M059J (cell line): ENCODE data around the gene APBB1IP. TPM values are rescaled to one million over a fixed set of nuclear protein-coding genes. Genes with fewer than 3 reads are reported as not detected.
"Not testable (repeated sequence)": the region's sequence is repeated elsewhere in the genome, so short reads cannot be mapped to it uniquely, and the experiment has no call there.

ENCODE experiments used
- DNase-seq: peaks from one replicate; pipeline ENCODE4 v3.0.0-alpha.2; 2012; ENCODE audit warnings: low read depth
- total RNA-seq: library from RNA; depleted of rRNA; stranded (reverse); fragments of >200 nt; shearing (Covaris generic); gene quantifications from 2 replicates; pipeline ENCODE4 v1.2.3, GENCODE V29; 2014

The APBB1IP gene
- total RNA-seq, 1 experiment from 2014 or later = 0.37 TPM

DNA sequence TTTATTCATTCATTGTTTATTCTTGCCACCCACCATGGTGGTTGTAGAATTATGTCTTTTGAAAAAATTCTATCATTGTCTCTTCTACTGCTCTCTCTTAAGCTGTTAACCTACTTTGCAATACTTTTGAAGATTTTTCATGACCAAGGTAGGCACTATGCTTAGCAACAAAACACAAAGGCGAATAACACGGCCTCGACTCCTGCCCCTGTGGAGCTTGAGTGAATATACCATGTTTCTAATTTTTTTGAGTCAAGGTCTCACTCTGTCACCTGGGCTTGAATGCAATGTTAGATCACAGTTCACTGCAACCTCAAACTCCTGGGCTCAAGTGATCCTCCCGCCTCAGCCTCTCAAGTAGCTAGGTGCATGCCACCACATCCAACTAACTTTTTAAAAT is 39.4 kb downstream of the APBB1IP start:
- DNase-seq = no peak

DNA sequence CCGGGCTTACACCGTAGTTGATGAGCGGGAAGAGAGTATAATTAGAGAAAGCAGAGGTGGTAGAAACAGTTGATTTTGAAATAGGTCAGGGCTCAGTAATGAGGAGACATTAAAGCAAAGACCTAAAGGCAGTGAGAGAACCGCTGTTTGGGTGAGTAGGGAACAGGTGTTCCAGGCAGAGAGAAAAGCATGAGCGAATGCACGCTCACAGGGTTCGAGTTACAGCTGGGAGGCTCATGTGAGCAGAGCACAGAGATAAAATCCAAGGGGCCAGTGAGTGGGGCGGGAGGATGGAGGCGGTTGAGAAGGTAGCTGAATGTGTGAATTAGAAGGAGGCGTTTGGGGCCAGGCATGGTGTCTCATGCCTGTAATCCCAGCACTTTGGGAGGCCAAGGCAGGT is 39.9 kb downstream of the APBB1IP start:
- no peak for DNase-seq

DNA sequence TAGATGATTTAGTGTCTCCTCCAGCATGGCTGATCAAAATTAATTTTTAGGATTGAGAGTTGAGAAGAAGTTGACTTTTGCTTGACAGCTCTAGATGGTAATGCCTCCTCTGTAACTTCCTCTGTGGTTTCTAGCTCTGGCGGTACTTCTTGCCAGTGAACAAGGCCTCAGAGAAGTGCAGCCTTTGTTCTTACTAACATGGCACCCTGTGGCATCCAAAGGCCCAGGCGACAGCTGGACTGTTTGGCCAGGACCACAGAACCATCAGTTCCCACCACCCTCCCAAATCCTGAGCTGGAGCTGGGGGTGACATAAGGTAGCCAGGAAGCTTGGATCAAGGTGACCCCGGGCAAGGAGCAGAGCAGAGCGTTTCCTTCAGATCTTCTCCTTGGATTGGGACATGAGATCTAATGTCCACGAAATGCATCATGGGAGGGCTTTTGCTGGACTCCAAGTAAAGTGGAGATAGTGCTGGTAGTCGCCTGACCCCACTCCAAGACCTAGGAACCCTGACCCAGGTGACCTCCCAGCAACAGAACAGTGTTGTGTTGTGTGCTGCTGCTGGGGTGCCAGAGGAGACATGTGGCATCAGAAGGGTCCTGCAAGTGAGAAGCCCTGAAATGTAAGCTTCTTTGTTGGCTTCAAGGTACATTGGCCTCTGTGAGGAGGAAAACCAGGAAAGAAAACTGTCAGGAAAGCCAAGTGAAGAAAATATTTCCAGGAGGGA is 41.8 kb downstream of the APBB1IP start:
- DNase-seq = no peak

DNA sequence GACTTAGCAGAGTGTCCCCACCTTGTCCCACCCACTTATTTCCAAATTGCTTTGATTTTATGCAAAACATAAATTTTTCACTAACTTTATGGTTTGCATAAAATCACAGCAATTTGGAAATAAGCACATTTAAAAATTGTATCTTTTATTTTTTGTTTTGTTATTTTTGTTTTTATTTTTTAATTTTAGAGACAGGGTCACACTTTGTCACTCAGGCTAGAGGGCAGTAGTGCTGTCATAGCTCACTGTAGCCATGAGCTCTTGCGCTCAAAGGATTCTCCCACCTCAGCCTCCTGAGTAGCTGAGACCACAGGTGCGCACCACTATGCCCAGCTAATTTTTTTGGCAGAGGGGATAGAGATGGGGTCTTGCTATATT is 43.2 kb downstream of the APBB1IP start:
- DNase-seq = no peak

DNA sequence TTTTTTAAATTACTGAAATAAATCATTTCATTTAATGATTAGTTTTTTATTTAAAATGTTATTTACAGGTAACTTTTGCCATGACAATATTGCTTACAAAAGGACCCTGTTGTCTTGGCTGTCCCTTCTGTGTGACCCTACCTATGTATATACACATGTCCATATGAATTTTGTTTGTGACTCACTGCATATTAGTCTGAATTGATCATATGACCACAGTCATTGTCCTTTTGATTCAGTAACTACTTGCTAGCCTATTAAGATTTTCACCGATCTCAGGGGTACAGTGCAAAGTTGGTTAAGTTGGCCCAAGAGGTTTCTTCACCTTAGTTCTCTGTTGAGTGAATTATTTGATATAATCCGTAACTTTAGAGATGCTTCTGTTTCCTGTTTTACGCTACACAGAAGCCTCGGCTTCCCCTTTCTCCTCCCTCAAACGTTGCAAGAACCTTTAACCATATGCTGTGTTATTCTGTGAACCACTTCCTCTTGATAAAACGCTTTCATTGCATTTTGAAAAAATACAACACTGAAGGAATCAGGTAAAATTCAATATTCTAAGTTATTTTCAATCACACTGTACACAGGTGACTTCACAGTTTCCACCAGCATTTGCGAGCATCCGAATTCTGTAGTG is 43.9 kb downstream of the APBB1IP start:
- no peak for DNase-seq

DNA sequence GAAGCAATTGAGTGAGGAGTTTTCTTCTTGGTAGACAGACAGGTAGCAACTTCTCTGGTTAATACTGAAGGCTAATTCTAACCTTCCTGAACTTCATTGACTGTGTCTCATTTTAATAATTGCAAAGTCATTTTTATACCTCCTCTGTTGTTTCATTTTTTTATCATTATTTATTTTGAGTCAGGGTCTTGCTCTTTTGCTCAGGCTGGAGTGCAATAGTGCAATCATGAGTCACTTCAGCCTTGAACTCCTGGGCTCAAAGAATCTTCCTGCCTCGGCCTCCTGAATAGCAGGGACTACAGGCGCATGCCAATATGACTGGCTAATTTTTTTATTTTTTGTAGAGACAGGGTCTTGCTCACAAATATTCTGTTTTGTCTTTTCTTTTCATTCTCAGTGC is 45.4 kb downstream of the APBB1IP start:
- no peak for DNase-seq

DNA sequence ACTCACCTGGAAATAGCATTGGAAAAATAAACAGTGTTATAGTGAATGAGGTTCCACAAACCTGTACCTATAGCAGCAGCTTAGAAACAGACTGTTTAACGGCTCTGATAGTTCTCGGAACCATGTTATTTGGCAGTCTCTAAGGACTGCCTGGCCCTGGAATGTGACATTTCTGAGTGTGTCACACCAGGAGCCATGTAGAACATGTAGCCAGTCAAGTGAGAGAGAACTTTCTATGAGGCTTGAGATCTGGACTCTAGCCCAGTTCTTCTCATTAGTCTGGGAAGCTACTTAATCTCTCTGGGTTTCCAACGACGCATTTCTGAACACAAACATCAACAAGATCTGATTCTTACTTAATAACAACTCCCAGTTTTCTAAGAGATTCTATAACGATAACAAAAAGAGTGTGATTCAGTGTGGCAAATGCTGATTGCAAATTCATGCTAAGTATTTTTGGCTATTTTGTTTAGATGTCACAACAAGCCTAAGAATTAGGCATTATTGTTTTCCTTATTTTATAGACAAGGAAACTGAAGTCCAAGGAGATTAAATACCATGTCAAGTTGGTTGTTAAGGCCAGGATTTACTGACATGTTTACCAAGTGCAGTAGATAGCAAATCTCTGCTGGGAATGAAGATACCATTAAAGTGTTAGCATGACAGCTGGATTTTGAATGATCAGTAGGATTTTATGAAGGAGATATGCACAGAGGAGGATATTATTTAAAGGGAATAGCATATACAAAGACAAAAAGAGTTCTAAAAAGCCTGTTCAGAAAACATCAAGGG is 47.2 kb downstream of the APBB1IP start:
- DNase-seq = peak; percentile 82

DNA sequence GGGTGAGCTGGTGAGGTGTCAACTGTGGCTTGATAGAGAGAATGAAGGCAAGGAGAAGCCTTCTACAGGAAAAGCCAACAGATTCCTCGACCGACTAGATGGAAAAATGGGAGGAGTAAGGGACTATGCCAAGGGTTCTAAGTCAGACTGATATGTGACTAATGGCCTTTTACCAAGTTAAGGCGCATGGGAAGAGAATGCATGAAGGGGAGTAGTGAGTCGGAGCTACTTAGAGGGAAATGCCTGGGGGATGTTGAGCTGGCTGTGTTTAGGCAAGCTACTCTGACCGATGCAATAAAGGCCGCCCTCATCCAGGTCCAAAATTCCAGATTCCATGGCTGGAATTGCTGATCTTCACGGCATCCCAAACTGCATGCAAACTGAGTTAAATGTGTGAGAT is 48.2 kb downstream of the APBB1IP start:
- peak; percentile 97 for DNase-seq

DNA sequence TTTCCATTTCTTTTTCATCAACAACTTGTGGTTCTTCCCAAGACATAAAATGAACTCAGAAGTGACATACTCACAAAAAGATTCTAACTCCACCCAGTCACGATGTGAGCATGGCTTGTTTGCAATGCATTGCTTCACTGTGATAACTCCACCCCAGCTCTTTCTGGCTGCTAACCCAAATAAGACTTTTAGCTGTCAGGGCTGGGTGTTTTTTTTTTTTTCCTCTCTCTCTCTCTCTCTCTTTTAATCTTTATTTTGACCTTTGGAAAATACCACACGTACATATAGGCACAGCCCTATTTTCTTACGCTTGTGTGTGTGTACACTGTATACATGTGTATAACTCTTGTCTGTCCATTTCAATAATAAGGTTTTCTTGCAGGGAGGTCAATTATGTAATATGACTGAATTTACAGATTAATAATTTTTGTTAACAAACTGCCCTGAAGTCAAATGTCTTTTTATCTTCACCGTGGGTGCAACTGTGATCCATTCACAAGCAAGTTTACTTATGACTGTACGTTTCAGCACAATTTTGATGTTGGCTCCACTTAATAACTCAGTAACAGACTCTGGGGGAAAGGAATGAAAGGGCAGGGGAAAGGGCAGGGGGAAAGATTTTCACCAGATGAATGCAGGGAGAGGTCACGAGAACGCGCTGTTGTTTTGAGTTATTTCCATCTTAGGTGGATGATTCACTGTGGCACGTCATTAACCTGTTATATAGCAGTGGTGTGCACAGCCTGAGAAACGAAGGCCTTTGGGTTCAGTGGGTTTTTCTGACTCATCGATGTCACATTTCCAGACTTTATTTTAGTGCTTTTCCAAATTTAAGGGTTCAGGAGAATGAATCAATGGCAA is 49.1 kb downstream of the APBB1IP start:
- DNase-seq = peak; percentile 95

DNA sequence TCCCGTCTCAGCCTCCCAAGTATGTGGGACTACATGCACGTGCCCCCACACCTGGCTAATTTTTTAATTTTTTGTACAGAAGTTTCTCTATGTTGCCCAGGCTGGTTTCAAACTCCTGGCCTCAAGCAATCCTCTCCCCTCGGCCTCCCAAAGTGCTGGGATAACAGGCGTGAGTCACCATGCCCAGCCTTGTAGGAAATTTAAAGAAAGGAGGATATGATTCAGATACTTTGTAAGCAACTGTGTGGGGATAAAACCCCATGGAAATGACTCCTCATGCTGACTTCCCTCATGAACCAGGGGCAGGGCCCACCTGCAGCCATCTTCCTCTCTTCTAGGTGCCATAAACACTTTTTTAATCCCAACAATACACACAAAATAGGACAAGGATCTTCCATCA is 50.2 kb downstream of the APBB1IP start:
- DNase-seq = peak; percentile 80

DNA sequence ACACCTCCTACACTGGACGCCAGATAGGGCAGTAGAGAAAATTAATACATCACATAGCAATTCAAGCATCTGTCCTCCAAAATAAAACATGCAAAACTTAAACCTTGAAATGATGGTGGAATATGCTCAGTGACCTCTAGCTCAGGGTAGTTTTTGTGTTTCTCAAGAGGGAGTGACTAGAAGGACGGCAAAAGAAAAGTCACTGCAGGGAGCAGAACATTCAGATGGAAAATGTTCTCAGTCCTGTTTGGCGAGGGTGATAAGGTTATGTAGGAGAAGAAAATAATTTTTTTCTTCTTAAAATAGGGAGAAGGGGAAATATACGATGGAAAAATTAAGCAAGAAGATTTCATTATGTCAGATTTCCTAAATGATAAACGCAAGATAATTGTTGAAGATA is 50.9 kb downstream of the APBB1IP start:
- no peak for DNase-seq

DNA sequence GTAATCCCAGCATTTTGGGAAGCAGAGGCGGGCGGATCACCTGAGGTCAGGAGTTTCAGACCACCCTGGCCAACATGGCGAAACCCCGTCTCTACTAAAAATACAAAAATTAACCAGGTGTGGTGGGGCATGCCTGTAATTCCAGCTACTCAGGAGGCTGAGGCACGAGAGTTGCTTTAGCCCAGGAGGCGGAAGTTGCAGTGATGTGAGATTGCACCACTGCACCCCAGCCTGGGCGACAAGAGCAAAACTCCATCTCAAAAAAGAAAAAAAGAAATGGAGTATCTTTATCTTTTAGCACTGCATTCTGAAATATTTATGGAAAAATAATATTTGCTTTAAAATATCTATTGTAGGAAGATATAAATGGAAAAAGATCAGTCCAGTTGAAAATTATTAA is 52.2 kb downstream of the APBB1IP start:
- not testable (repeated sequence) for DNase-seq

DNA sequence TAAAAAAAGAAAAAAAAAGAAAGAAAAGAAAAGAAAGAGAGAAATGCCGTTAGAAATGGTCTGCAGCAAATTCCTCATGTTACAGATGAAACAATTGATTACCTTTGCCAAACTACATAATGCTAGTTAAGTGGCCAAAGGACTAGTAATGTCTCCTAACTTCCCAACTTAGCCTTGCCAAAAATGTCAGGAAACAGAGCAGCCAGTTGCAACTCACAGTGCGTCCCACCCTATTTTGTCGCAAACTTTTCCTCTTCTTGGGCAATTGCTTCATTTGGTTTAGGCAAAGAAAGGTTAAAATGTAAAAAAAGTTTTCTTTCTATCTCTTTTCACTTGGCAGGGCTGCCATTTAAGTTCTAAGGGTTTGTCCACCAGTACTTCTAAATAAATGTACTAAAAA is 53.1 kb downstream of the APBB1IP start:
- DNase-seq = no peak

DNA sequence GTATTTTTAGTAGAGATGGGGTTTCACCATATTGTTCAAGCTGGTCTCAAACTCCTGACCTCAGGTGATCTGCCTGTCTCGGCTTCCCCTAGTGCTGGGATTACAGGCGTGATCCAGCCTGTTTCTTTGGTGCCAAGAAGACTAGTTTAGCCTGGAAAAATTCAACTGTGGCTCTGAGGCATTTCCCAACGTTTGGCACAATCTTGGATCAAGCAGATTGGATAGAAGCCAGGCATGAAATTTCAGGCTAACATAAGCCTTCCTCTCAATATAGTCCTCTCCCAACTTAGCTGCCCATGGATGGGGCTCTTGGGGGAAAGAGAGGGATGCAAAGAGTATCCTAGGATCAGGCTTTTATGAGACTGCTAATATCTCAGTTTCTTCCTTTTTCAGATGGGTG is 53.8 kb downstream of the APBB1IP start:
- DNase-seq = no peak

DNA sequence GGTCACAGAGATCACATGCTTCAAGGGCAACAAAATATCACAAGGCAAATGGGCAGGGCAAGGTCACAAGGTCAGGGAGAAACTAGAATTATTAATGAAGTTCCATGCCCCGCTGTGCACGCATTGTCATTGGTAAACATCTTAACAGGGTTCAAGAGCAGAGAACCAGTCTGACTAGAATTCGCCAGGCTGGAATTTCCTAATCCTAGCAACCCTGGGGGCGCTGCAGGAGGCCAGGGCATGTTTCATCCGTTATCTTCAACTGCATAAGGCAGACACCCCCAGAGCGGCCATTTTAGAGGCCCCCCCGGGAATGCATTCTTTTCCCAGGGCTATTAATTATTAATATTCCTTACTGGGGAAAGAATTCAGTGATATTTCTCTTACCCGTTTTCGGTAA is 54.6 kb downstream of the APBB1IP start:
- DNase-seq = not testable (repeated sequence)

DNA sequence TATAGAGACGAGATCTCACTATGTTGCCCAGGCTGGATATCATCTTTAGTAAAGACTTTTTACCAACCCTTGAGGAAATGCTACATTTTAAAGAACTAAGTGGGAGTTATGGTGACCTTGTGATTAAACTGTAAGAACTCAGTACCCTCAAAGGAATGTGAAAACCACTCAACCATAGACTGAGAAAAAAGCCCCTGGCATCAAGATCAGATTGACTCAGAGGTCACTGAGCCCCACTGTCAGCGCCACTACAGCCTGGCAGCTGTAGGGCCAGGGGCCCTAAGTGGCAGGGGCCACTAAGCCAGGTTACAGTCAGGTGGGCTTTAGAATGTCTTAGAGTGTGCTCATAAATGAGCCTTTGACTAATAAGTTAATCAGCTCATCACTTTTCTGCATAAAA is 55.9 kb downstream of the APBB1IP start:
- DNase-seq = peak; percentile 52

DNA sequence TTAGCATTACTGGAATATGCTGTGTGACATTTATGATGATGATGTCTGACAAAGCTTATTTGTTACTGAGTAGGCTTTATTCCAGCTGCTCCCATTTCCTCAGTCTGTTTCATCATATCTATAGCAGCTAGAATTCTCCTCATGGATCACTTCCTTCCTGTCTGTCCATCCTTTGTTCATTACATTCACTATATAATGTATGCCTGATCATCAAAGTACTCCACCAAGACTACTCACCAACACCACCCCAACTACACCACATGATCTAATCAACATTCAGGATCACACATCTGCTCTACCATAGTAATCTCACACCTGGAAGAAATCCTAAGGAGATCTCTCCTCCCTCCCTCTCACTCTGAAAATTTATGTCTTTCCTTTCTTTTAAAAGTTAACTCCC is 61.3 kb downstream of the APBB1IP start:
- no peak for DNase-seq

DNA sequence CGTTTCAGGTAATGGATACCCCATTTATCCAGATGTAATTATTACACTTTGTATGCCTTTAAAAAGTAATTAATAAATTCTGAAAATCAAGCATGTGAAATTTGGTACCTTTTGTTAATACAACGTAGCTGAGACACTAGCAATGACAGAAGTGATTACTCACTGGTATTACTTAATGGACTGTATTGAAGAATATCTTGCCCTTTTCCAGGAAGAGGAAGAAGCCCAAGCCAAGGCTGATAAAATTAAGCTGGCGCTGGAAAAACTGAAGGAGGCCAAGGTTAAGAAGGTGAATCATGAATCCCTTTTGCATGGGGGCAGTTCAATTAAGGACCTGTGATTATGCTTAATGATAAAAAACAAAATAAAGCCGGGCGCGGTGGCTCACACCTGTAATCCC is 64.8 kb downstream of the APBB1IP start:
- DNase-seq = no peak

DNA sequence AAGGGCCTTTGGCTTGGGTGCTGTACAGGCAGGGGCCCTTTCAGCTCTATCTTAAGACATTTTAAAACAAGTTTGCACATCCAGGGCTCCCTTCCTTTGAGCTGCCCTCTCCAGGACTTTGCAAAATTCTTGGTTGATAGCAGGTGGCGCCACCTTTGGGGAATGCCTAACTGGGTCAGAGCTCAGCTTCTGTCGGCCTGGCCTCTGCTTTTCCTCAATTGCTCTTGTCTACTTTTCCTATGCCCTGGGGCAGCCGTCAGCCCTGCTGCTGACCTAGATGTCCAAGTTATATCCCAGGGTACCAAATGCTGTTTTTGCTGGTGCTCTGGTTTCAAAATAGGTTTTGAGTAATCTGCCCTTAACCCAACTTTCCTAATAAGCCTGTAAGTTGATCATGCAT is 65.8 kb downstream of the APBB1IP start:
- no peak for DNase-seq

DNA sequence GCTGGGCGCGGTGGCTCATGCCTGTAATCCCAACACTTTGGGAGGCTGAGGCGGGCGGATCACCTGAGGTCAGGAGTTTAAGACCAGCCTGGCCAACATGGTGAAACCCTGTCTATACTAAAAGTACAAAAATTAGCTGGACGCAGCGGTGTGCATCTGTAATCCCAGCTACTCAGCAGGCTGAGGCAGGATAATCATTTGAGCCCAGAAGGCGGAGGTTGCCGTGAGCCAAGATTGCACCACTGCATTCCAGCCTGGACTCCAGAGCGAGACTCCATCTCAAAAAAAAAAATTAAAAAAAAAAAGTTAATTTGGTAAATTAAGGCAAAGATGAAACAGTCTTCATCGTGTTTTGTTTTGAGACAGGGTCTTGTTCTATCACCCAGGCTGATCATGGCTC is 66.3 kb downstream of the APBB1IP start:
- DNase-seq = not testable (repeated sequence)

DNA sequence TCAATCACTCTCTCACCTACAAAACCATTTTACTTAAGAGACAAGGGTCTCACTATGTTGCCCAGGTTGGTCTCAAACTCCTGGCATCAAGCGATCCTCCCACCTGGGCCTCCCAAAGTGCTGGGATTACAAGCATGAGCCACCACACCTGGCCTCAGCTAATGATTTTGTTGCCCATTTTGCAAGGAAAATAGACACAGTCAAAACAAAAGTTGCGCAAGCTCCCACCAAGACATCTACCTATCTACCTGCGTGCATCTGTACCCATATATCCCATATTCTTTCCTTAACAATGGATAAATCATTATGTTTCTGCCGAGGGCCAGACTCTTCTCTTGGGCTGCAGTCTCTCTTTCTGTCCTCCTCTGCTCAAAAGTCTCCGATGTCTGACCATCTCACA is 67.3 kb downstream of the APBB1IP start:
- DNase-seq = no peak

DNA sequence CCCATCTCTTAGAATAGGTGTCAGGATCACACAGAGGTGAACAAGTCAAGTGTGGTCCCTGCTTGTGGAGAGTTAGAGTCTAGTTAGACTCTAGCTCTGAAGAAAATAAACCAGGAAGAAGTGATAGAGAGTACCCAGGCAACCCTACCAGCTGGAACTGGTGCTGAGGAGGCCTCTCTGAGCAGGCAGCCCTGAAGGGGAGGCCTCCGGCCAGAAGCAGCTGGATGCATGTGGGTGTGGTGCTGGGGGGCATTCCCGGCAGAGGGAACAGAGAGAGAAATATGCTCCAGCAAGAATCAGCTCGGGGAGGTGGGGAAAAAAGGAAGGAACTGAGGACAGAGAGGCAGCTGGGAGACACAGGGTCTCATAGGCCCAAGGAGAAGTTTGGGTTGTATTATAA is 68.6 kb downstream of the APBB1IP start:
- DNase-seq = no peak
